Sigmoid colon (tissue), 7 donors: ENCODE results near the gene SLC30A10. TPM values are rescaled to one million over a fixed set of nuclear protein-coding genes. Genes with fewer than 3 reads are reported as not detected.

Experiments used
- DNase-seq: peaks from one replicate; pipeline ENCODE4 v3.0.0-alpha.2; 2019
- H3K27ac ChIP-seq, 4 donors: fragments of 200-600 bp; sonication (generic); one replicate each; pipeline ENCODE4 v1.5.1; 2016 to 2019; ENCODE audit warnings: mild to moderate bottlenecking in 1 of 4
- H3K27me3 ChIP-seq, 3 donors: fragments of 200-600 bp; sonication (generic); one replicate each; pipeline ENCODE4 v1.5.1; 2019; ENCODE audit warnings: mild to moderate bottlenecking in 1 of 3
- H3K36me3 ChIP-seq, 4 donors: fragments of 200-600 bp; sonication (generic); one replicate each; pipeline ENCODE4 v1.5.1; 2016 to 2019
- H3K4me1 ChIP-seq, 4 donors: fragments of 200-600 bp; sonication (generic); one replicate each; pipeline ENCODE4 v1.5.1; 2017 to 2019
- H3K4me3 ChIP-seq, 4 donors: fragments of 200-600 bp; sonication (generic); one replicate each; pipeline ENCODE4 v1.5.1; 2017 to 2019; ENCODE audit warnings: mild to moderate bottlenecking in 2 of 4, moderate library complexity in 1 of 4
- H3K9me3 ChIP-seq, 4 donors: fragments of 200-600 bp in 3 of 4; sonication (generic) in 3 of 4; one replicate each; pipeline versions ENCODE4 v1.5.1 to v1.6.1; 2013 to 2019
- CTCF ChIP-seq, 4 experiments: fragments of 450-650 bp in 3 of 4; fragments of 200-600 bp in 1 of 4; IDR thresholded peaks; one replicate each; pipeline ENCODE4 v1.5.1; 2016 to 2019; ENCODE audit warnings: antibody characterized with exemption in 4 of 4, mild to moderate bottlenecking in 3 of 4, moderate library complexity in 2 of 4
- EP300 ChIP-seq, 4 donors: sonication (generic); formaldehyde crosslinking; IDR thresholded peaks; one replicate each; pipeline ENCODE4 v1.6.1; 2017; ENCODE audit warnings: antibody characterized with exemption in 4 of 4
- POLR2A ChIP-seq, 2 donors: fragments of 450-650 bp; IDR thresholded peaks; one replicate each; pipeline ENCODE4 v1.6.1; 2016; ENCODE audit warnings: antibody characterized with exemption in 2 of 2, mild to moderate bottlenecking in 2 of 2, moderate library complexity in 2 of 2
- POLR2AphosphoS5 ChIP-seq, 4 donors: sonication (generic); formaldehyde crosslinking; IDR thresholded peaks; one replicate each; pipeline ENCODE4 v1.6.1; 2017; ENCODE audit warnings: antibody characterized with exemption in 4 of 4
- WGBS, 2 donors: extraction: QIAGEN DNeasy Blood & Tissue Kit; methylation state at CpG; one replicate each; pipeline ENCODE4 v1.1.7; 2013; 5-methylcytosine and 5-hydroxymethylcytosine counted together
- intact Hi-C: fragments of 100-400 bp; cut with DNase I; formaldehyde crosslinking; loops from one replicate; pipeline ENCODE4 v1.15.1; 2023
- polyA plus RNA-seq, 3 donors: library from polyadenylated mRNA; stranded (reverse); fragments of 200-250 nt; gene quantifications; one replicate each; pipeline ENCODE4 v1.2.3, GENCODE V29; 2013
- total RNA-seq, 4 donors: library from RNA; depleted of rRNA; stranded (reverse); fragments of >200 nt; gene quantifications; one replicate each; pipeline ENCODE4 v1.1.0, GENCODE V29; 2016
- donor health status: healthy with polysubstance abuse.
- donor health status: Bipolar disorder and iron deficiency.
- donor health status: healthy.

SLC30A10 gene
- total RNA-seq (under 1 TPM in 1 of 4 donors, not detected in 3; 0.68 TPM), polyA plus RNA-seq (1 to 10 TPM; 2.4 to 7.9 (median 4.6) TPM)

- no peak for DNase-seq
- intact Hi-C loops = no loop called here
- peaks cover 4 to 24% (median 19%) of the 10 kb centered on the region in 3 donors for H3K27me3 ChIP-seq
- H3K4me3 ChIP-seq = peak within 1 kb of the TSS in 3 of 4 donors; percentile 22 to 50 (median 41)
- 1% methylated on average over 91 of the region's 91 CpGs for WGBS, 2 donors
- H3K27ac ChIP-seq = no peak within 1 kb of the TSS
- peaks cover 0 to 12% (median 11%) of the 10 kb centered on the region in 4 donors for H3K4me1 ChIP-seq
- no peaks in the 10 kb centered on the region for H3K9me3 ChIP-seq
- no peak for TF ChIP-seq EP300 (IDR thresholded peaks at IDR 0.05)
- H3K36me3 ChIP-seq = no peaks in the 10 kb centered on the region
Measured at GRCh38 chr1:219927956-219928790, at the start of gene SLC30A10. Gene SLC30A10, minus strand, starts transcription at chr1:219928557. Its CDS starts 117 bp downstream, at chr1:219928440.

- WGBS, 2 donors = 90 to 92% methylated on average over 3 of the region's 3 CpGs
- TF ChIP-seq POLR2AphosphoS5 (IDR thresholded peaks at IDR 0.05) (no peak), EP300 (IDR thresholded peaks at IDR 0.05) (no peak), CTCF (IDR thresholded peaks at IDR 0.05) (no peak), POLR2A (IDR thresholded peaks at IDR 0.05) (no peak)
Measured at GRCh38 chr1:219973213-219973612, 44.9 kb upstream of the SLC30A10 start.

GRCh38 chr1:219967361-219967760 lies 39.0 kb upstream of the SLC30A10 start:
- Histone ChIP-seq H3K27ac (no peak overlapping the region), H3K4me1 (no peaks in the 10 kb centered on the region), H3K4me3 (no peak overlapping the region), H3K9me3 (no peaks in the 10 kb centered on the region), H3K27me3 (no peaks in the 10 kb centered on the region), H3K36me3 (peaks cover 1 to 48% (median 12%) of the 10 kb centered on the region in 4 donors)
- WGBS, 2 donors = 87 to 90% methylated on average over 4 of the region's 4 CpGs
- TF ChIP-seq EP300 (IDR thresholded peaks at IDR 0.05) (no peak), POLR2AphosphoS5 (IDR thresholded peaks at IDR 0.05) (no peak), CTCF (IDR thresholded peaks at IDR 0.05) (no peak), POLR2A (IDR thresholded peaks at IDR 0.05) (no peak)
- no peak for DNase-seq
- intact Hi-C loops = no loop called here

More at GRCh38 chr1:219973213-219973612, 44.9 kb upstream of the SLC30A10 start:
- intact Hi-C loops = no loop called here
- H3K27me3 ChIP-seq = no peaks in the 10 kb centered on the region
- no peaks in the 10 kb centered on the region for H3K9me3 ChIP-seq
- peaks cover 8 to 86% (median 22%) of the 10 kb centered on the region in 4 donors for H3K36me3 ChIP-seq
- H3K27ac ChIP-seq = no peak overlapping the region
- no peak overlapping the region for H3K4me3 ChIP-seq
- no peaks in the 10 kb centered on the region for H3K4me1 ChIP-seq
- DNase-seq = no peak

- no peaks in the 10 kb centered on the region for H3K9me3 ChIP-seq
- H3K4me1 ChIP-seq = no peaks in the 10 kb centered on the region
- intact Hi-C loops = no loop called here
- no peak overlapping the region for H3K27ac ChIP-seq
- no peaks in the 10 kb centered on the region for H3K27me3 ChIP-seq
- no peak overlapping the region for H3K4me3 ChIP-seq
- WGBS, 2 donors = 60 to 86% methylated on average over 2 of the region's 2 CpGs
- TF ChIP-seq POLR2AphosphoS5 (IDR thresholded peaks at IDR 0.05) (no peak), POLR2A (IDR thresholded peaks at IDR 0.05) (no peak), EP300 (IDR thresholded peaks at IDR 0.05) (no peak), CTCF (IDR thresholded peaks at IDR 0.05) (no peak)
- H3K36me3 ChIP-seq = peaks cover 0 to 37% (median 12%) of the 10 kb centered on the region in 4 donors
- DNase-seq = no peak
Measured at GRCh38 chr1:219966071-219966349, 37.7 kb upstream of the SLC30A10 start.

GRCh38 chr1:219965285-219966070 lies 37.1 kb upstream of the SLC30A10 start:
- intact Hi-C loops = no loop called here
- H3K9me3 ChIP-seq = no peaks in the 10 kb centered on the region
- TF ChIP-seq POLR2A (IDR thresholded peaks at IDR 0.05) (no peak), CTCF (IDR thresholded peaks at IDR 0.05) (no peak), EP300 (IDR thresholded peaks at IDR 0.05) (no peak), POLR2AphosphoS5 (IDR thresholded peaks at IDR 0.05) (no peak)
- no peak overlapping the region for H3K27ac ChIP-seq
- no peak for DNase-seq
- H3K27me3 ChIP-seq = no peaks in the 10 kb centered on the region
- WGBS, 2 donors = 78 to 90% methylated on average over 6 of the region's 6 CpGs
- peaks cover 0 to 32% (median 11%) of the 10 kb centered on the region in 4 donors for H3K36me3 ChIP-seq
- H3K4me3 ChIP-seq = no peak overlapping the region
- no peaks in the 10 kb centered on the region for H3K4me1 ChIP-seq
